ENCODE data around the gene PRPF6. TPM values are rescaled to one million over a fixed set of nuclear protein-coding genes. Genes with fewer than 3 reads are reported as not detected.

The PRPF6 gene
- total and polyA plus RNA-seq, 2 of the 13 experiments (the other 11 are each of a cell fraction or from before 2014, with no cell fraction given), result 63.7 to 101 TPM

- TF ChIP-seq ZNF276 (CRISPR knock-in tag; IDR thresholded peaks at IDR 0.05; ENCODE audit: low read depth) (no peak), ZFP62 (CRISPR knock-in tag; IDR thresholded peaks at IDR 0.05) (no peak), CBFB (CRISPR knock-in tag; IDR thresholded peaks at IDR 0.05) (no peak), MATR3 (CRISPR knock-in tag; IDR thresholded peaks at IDR 0.05) (no peak), RFXAP (CRISPR knock-in tag; IDR thresholded peaks at IDR 0.05; ENCODE audit: borderline replicate concordance) (no peak; the same call in 1 of the 2 replicates), SMYD3 (CRISPR knock-in tag; IDR thresholded peaks at IDR 0.05) (no peak), ZFP1 (CRISPR knock-in tag; IDR thresholded peaks at IDR 0.05) (no peak), SRSF9 (IDR thresholded peaks at IDR 0.05; ENCODE audit: borderline replicate concordance, insufficient read depth, low read depth, low read length, poor library complexity, severe bottlenecking) (no peak), PRDM15 (CRISPR knock-in tag; IDR thresholded peaks at IDR 0.05) (no peak), JUNB (CRISPR knock-in tag; IDR thresholded peaks at IDR 0.05; ENCODE audit: borderline replicate concordance) (no peak), ZBTB39 (CRISPR knock-in tag; IDR thresholded peaks at IDR 0.05) (no peak; the same call in 1 of the 2 replicates), DNMT3B (CRISPR knock-in tag; conservative IDR thresholded peaks at IDR 0.05) (no peak), ZFAT (CRISPR knock-in tag; conservative IDR thresholded peaks at IDR 0.05) (no peak), ATM (IDR thresholded peaks at IDR 0.05; ENCODE audit: borderline replicate concordance) (no peak), SIX1 (CRISPR knock-in tag; IDR thresholded peaks at IDR 0.05; ENCODE audit: borderline replicate concordance) (no peak)
- TF ChIP-seq, protein P1, sequence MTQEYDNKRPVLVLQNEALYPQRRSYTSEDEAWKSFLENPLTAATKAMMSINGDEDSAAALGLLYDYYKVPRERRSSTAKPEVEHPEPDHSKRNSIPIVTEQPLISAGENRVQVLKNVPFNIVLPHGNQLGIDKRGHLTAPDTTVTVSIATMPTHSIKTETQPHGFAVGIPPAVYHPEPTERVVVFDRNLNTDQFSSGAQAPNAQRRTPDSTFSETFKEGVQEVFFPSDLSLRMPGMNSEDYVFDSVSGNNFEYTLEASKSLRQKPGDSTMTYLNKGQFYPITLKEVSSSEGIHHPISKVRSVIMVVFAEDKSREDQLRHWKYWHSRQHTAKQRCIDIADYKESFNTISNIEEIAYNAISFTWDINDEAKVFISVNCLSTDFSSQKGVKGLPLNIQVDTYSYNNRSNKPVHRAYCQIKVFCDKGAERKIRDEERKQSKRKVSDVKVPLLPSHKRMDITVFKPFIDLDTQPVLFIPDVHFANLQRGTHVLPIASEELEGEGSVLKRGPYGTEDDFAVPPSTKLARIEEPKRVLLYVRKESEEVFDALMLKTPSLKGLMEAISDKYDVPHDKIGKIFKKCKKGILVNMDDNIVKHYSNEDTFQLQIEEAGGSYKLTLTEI (CRISPR knock-in tag; conservative IDR thresholded peaks at IDR 0.05), result no peak
- TF ChIP-seq, protein P2, sequence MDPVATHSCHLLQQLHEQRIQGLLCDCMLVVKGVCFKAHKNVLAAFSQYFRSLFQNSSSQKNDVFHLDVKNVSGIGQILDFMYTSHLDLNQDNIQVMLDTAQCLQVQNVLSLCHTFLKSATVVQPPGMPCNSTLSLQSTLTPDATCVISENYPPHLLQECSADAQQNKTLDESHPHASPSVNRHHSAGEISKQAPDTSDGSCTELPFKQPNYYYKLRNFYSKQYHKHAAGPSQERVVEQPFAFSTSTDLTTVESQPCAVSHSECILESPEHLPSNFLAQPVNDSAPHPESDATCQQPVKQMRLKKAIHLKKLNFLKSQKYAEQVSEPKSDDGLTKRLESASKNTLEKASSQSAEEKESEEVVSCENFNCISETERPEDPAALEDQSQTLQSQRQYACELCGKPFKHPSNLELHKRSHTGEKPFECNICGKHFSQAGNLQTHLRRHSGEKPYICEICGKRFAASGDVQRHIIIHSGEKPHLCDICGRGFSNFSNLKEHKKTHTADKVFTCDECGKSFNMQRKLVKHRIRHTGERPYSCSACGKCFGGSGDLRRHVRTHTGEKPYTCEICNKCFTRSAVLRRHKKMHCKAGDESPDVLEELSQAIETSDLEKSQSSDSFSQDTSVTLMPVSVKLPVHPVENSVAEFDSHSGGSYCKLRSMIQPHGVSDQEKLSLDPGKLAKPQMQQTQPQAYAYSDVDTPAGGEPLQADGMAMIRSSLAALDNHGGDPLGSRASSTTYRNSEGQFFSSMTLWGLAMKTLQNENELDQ (CRISPR knock-in tag; IDR thresholded peaks at IDR 0.05; ENCODE audit: borderline replicate concordance), result no peak
Measured at GRCh38 chr20:64039293-64040160, 58.6 kb downstream of the PRPF6 start (continued).

Data from HepG2 (cell line).